HG02763 (cell line): ENCODE results near the gene ZNF143.
A peak's percentile ranks its signal among the peaks of the same experiment; 100 is the strongest.
"Not testable (repeated sequence)": the region's sequence is repeated elsewhere in the genome, so short reads cannot be mapped to it uniquely, and the experiment has no call there.

ENCODE experiments used
- ATAC-seq: cut with Tn5 transposase; IDR thresholded peaks from one replicate; pipeline ENCODE4 v1.9.1; 2021; ENCODE audit warnings: mild to moderate bottlenecking, moderate library complexity; ENCODE audit not compliant: unreplicated experiment

ZNF143 gene

GRCh38 chr11:9533736-9534473 is 73.1 kb downstream of the ZNF143 start:
- no peak for ATAC-seq

DNA sequence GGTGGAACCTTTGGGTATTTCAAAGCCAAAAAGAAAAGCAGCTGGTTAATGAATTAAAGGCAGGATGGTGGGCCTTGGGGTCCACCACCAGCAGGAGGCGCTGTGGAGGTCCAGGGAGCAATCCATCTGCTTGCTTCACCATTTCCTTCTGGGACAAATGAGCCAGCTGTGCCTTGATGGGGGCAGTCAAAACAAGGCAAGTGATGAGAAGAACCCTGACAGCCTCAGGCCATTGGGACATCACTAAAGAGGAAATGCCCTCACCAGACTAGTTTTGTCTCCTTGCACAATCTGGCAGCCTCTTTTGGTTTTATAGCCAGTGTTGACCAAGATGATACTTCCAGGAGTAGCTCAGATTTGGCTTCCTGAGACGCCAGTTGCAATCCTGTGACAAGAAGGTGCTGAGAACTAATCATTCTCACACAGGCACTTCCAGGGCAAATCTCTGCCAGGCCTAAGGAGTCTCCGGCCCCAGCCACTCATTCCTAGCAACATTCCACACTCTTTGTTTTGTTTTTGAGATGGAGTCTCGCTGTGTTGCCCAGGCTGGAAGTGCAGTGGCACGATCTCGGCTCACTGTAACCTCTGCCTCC is 74.5 kb downstream of the ZNF143 start:
- peak; percentile 58 for ATAC-seq

DNA sequence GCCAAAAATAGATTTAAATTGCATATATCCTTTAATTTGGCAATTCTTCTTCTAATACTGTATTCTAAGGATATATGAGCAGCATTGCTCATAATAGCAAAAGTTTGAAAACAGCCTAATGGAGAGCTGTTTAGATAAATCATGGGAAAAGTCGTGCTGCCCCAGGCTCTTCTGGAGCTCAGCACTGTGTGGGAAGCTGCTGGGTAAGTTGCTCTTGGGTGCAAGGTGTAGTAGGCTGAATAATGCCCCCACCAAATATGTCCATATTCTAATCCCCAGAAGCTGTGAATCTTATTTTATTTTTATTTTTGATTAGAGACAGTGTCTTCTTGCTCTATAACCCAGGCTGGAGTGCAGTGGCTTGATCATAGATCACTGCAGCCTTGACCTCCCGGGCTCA is 77.7 kb downstream of the ZNF143 start:
- ATAC-seq: no peak

- ATAC-seq: not testable (repeated sequence)
Measured at GRCh38 chr11:9549216-9549615, 88.4 kb downstream of the ZNF143 start.

- no peak for ATAC-seq
Measured at GRCh38 chr11:9550191-9550628, 89.4 kb downstream of the ZNF143 start.

DNA sequence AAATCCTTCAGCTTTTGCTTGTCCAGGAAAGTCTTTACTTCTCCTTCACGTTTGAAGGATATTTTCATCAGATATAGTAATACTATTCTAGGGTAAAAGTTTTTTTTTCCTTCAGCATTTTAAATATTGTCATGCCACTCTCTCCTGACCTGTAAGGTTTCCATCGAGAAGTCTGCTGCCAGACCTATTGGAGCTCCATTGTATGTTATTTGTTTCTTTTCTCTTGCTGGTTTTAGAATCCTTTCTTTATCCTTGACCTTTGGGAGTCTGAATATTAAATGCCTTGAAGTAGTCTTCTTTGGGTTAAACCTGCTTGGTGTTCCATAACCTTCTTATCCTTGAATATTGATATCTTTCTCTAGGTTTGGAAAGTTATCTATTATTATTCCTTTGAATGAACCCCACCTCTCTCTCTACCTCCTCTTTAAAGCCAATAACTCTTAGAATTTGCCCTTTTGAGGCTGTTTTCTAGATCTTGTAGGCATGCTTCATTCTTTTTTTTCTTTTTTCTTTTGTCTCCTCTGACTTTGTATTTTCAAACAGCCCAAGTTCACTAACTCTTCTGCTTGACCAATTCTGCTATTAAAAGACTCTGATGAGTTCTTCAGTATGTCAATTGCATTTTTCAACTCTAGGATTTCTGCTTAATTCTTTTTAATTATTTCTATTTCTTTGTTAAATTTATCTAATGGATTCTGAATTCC is 100.6 kb downstream of the ZNF143 start:
- no peak for ATAC-seq

DNA sequence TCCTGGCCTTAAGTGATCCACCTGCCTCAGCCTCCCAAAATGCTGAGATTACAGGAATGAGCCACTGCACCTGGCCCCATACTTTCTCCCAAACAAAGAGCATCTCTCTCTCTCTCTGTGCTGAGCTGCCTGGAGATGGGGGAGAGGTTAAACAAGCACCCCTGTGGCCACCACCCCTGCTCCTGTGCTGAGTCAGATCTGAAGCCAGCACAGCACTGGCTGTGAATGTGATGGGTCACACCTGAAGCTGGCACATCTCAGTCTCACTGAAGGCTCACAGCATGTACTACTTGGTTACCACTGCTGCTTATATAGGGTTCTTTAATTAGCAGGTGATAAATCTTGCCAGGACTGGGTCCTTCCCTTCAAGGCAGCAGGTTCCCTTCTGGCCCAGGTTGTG is 101.9 kb downstream of the ZNF143 start:
- no peak for ATAC-seq

GRCh38 chr11:9563196-9563730 is 102.5 kb downstream of the ZNF143 start:
- no peak for ATAC-seq

GRCh38 chr11:9565822-9566560 is 105.2 kb downstream of the ZNF143 start:
- ATAC-seq: peak; percentile 91

GRCh38 chr11:9566561-9567063 is 105.8 kb downstream of the ZNF143 start:
- no peak for ATAC-seq

- ATAC-seq: no peak
Measured at GRCh38 chr11:9567401-9567800, 106.6 kb downstream of the ZNF143 start.

- no peak for ATAC-seq
Measured at GRCh38 chr11:9568161-9568853, 107.5 kb downstream of the ZNF143 start.

GRCh38 chr11:9568854-9569587 is 108.2 kb downstream of the ZNF143 start:
- no peak for ATAC-seq

DNA sequence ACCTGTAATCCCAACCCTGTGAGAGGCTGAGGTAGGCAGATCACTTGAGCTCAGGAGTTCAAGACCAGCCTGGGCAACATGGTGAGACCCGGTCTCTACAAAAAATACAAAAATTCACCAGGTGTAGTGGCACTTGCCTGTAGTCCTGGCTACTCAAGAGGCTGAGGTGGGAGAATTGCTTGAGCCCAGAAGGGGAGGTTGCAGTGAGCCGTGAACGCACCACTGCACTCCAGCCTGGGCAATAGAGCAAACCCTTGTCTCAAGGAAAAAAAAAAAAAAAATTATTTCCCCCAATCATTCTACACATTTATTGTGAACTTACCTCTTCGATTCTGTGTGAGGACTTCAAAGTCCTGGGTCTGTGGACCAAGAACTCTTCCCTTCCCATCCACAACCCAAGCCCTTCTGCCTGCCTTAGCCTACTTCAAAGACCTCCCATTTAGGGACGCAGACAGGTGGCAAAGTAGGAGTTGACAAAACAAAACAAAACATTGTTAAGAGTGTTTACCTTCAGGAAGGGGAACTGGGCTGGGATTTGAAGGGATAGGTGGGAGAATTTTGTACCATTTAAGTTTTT is 108.9 kb downstream of the ZNF143 start:
- no peak for ATAC-seq

DNA sequence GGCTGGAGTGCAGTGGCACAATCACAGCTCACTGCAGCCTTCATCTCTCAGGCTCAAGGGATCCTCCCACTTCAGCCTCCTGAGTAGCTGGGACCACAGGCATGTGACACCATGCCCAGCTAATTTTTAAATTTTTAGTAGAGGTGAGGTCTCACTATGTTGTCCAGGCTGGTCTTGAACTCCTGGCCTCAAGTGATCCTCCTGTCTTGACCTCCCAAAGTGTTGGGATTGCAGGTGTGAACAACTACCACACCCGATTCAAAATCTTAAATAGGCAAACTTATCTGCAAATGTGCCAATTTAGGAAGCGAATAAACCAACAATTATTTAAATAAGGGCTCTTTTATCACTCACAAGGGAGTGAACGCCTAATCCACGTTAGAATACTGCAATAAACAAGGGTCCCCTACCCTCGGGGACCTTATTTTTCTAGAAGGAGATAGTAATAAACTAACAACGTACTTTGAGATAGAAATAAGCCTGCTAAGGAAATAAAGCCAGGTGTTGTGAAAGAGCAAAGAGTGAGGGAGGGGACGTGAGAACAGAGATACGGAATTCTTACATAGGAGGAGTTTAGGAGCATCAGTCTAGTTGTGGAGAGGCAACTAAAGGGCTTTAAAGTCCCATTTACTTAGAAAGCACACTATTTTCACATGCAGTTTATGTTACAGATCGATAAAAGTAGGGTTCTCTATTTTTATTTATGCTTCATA is 109.7 kb downstream of the ZNF143 start:
- no peak for ATAC-seq

GRCh38 chr11:9571071-9571762 is 110.4 kb downstream of the ZNF143 start:
- ATAC-seq: no peak

GRCh38 chr11:9571763-9572115 is 110.9 kb downstream of the ZNF143 start:
- ATAC-seq: no peak
